HS-27A (cell line): ENCODE data around the gene IBA57.
"Not testable (repeated sequence)": the region's sequence is repeated elsewhere in the genome, so short reads cannot be mapped to it uniquely, and the experiment has no call there.

Experiments used
- DNase-seq: peaks from one replicate; pipeline ENCODE4 v3.0.0-alpha.2; 2012; ENCODE audit warnings: low read depth, missing footprints

The IBA57 gene

GRCh38 chr1:228172591-228173527, 7.3 kb downstream of the IBA57 start:
- DNase-seq: no peak

- not testable (repeated sequence) for DNase-seq
These were observed 8.2 kb downstream of the IBA57 start for GRCh38 chr1:228173528-228174481.

GRCh38 chr1:228174482-228175315, 9.1 kb downstream of the IBA57 start:
- DNase-seq: no peak

GRCh38 chr1:228175316-228176023, 9.9 kb downstream of the IBA57 start:
- no peak for DNase-seq

GRCh38 chr1:228176024-228176395, 10.4 kb downstream of the IBA57 start:
- DNase-seq: no peak

- no peak for DNase-seq
These were observed 11.0 kb downstream of the IBA57 start for GRCh38 chr1:228176461-228177182.

GRCh38 chr1:228177183-228177475, 11.5 kb downstream of the IBA57 start:
- DNase-seq: no peak

- DNase-seq: no peak
These were observed 12.4 kb downstream of the IBA57 start for GRCh38 chr1:228177721-228178710.

- no peak for DNase-seq
These were observed 13.4 kb downstream of the IBA57 start for GRCh38 chr1:228178737-228179684.

GRCh38 chr1:228180271-228180958, 14.8 kb downstream of the IBA57 start:
- no peak for DNase-seq

- no peak for DNase-seq
These were observed 15.5 kb downstream of the IBA57 start for GRCh38 chr1:228180959-228181644.

- DNase-seq: no peak
These were observed 16.0 kb downstream of the IBA57 start for GRCh38 chr1:228181645-228182034.

GRCh38 chr1:228182296-228183030, 16.9 kb downstream of the IBA57 start:
- no peak for DNase-seq

- DNase-seq: no peak
These were observed 18.5 kb downstream of the IBA57 start for GRCh38 chr1:228184152-228184551.

- DNase-seq: no peak
These were observed 20.0 kb downstream of the IBA57 start for GRCh38 chr1:228185641-228185965.

GRCh38 chr1:228188249-228188648, 22.6 kb downstream of the IBA57 start:
- not testable (repeated sequence) for DNase-seq

- DNase-seq: no peak
These were observed 24.6 kb downstream of the IBA57 start for GRCh38 chr1:228190182-228190581.
